Stimulated activated CD8-positive, alpha-beta memory T cell treated with anti-CD3 and anti-CD28 coated beads, Interleukin-2, amount 100 ng/mL, for 48 hours (primary cell): ENCODE results near the gene TMEM168.
A peak's percentile ranks its signal among the peaks of the same experiment; 100 is the strongest.
"Not testable (repeated sequence)": the region's sequence is repeated elsewhere in the genome, so short reads cannot be mapped to it uniquely, and the experiment has no call there.

Experiments used
- DNase-seq, 2 donors: peaks; one replicate each; pipeline ENCODE4 v3.0.0-alpha.2; 2020; ENCODE audit warnings: low read depth in 2 of 2

TMEM168 gene

GRCh38 chr7:112789817-112790585 is at the start of gene TMEM168:
Gene TMEM168 (minus strand): TSS chr7:112790393. CDS start chr7:112784825, 5,568 bp downstream.
- peak; percentile 78 to 79 for DNase-seq

GRCh38 chr7:112835928-112836327 is 45.7 kb upstream of the TMEM168 start:
- not testable (repeated sequence) for DNase-seq

- DNase-seq = no peak
Measured at GRCh38 chr7:112833082-112833481, 42.9 kb upstream of the TMEM168 start.

- no peak for DNase-seq
Measured at GRCh38 chr7:112830769-112831168, 40.6 kb upstream of the TMEM168 start.

- no peak for DNase-seq
Measured at GRCh38 chr7:112828696-112829095, 38.5 kb upstream of the TMEM168 start.

- no peak for DNase-seq
Measured at GRCh38 chr7:112821345-112821744, 31.2 kb upstream of the TMEM168 start.

- DNase-seq = no peak
Measured at GRCh38 chr7:112819536-112819935, 29.3 kb upstream of the TMEM168 start.

GRCh38 chr7:112806156-112806555 is 16.0 kb upstream of the TMEM168 start:
- DNase-seq = no peak

GRCh38 chr7:112802406-112802805 is 12.2 kb upstream of the TMEM168 start:
- DNase-seq = no peak

GRCh38 chr7:112800486-112800885 is 10.3 kb upstream of the TMEM168 start:
- no peak for DNase-seq

GRCh38 chr7:112799448-112800120 is 9.4 kb upstream of the TMEM168 start:
- DNase-seq = no peak

- DNase-seq = no peak
Measured at GRCh38 chr7:112798274-112799159, 8.3 kb upstream of the TMEM168 start.

- not testable (repeated sequence) for DNase-seq
Measured at GRCh38 chr7:112796552-112796951, 6.4 kb upstream of the TMEM168 start.

- no peak for DNase-seq
Measured at GRCh38 chr7:112792441-112792840, 2.2 kb upstream of the TMEM168 start.

GRCh38 chr7:112791465-112792168 is 1.4 kb upstream of the TMEM168 start:
- no peak for DNase-seq

- DNase-seq = no peak
Measured at GRCh38 chr7:112790586-112791003, 402 bp upstream of the TMEM168 start.

- no peak for DNase-seq
Measured at GRCh38 chr7:112789453-112789816, 758 bp downstream of the TMEM168 start.

- no peak for DNase-seq
Measured at GRCh38 chr7:112788778-112789343, 1.3 kb downstream of the TMEM168 start.

GRCh38 chr7:112784603-112785002 is 5.6 kb downstream of the TMEM168 start:
- DNase-seq = no peak

- no peak for DNase-seq
Measured at GRCh38 chr7:112782498-112782897, 7.7 kb downstream of the TMEM168 start.

- no peak for DNase-seq
Measured at GRCh38 chr7:112781558-112781957, 8.6 kb downstream of the TMEM168 start.
